HG02885 (cell line): ENCODE results near the gene SULT1B1.

Experiments
- ATAC-seq: cut with Tn5 transposase; IDR thresholded peaks from one replicate; pipeline ENCODE4 v1.9.1; 2021; ENCODE audit warnings: mild to moderate bottlenecking; ENCODE audit not compliant: unreplicated experiment, poor library complexity

Gene SULT1B1

GRCh38 chr4:69707807-69708206, 52.6 kb downstream of the SULT1B1 start:
- no peak for ATAC-seq

GRCh38 chr4:69702201-69702600, 58.2 kb downstream of the SULT1B1 start:
- no peak for ATAC-seq

GRCh38 chr4:69701696-69702095, 58.7 kb downstream of the SULT1B1 start:
- ATAC-seq = no peak

- no peak for ATAC-seq
Measured at GRCh38 chr4:69697536-69698242, 62.7 kb downstream of the SULT1B1 start.

GRCh38 chr4:69689599-69689998, 70.8 kb downstream of the SULT1B1 start:
- peak; percentile 76 for ATAC-seq

GRCh38 chr4:69684804-69685203, 75.6 kb downstream of the SULT1B1 start:
- no peak for ATAC-seq
